K562 (cell line): ENCODE measurements around the gene BCAS3. TPM values are rescaled to one million over a fixed set of nuclear protein-coding genes. Genes with fewer than 3 reads are reported as not detected.

ENCODE experiments used
- ATAC-seq: fragments of 200-7000 bp; cut with Tn5 transposase; 3 replicates; pipeline ENCODE4 v1.9.1; 2020; ENCODE audit warnings: moderate library complexity
- BruUV-seq: library from RNA; stranded (reverse); fragments of 400-500 nt; replicated peaks from 2 replicates; lab custom pipeline; 2021; lab: Mats Ljungman, UMichigan
- CTCF ChIA-PET: fragments of 300-600 bp; formaldehyde crosslinking; extraction: SDS; loops from one replicate; lab custom pipeline; 2021; ENCODE audit warnings: low intra/inter-chr PET ratio; lab: Yijun Ruan, JAX
- POLR2A ChIA-PET: fragments of 300-600, 350-650 bp; sonication (Branson Sonifier 250); formaldehyde crosslinking; extraction: SDS; loops from one replicate; lab custom pipeline; 2021; ENCODE audit warnings: antibody characterized with exemption, inconsistent platforms; lab: Yijun Ruan, JAX
- DNase-seq, 4 experiments: peaks; one replicate each; pipeline versions ENCODE4 v3.0.0 to v3.0.0-alpha.2; 2011 to 2018; ENCODE audit warnings: low spot score in 3 of 4, mixed read lengths in 3 of 4; ENCODE audit errors: extremely low read depth in 1 of 4
- FAIRE-seq: peaks from 2 replicates; lab custom pipeline; 2011; peaks lifted over from hg19 to GRCh38; lab: Jason Lieb, UNC
- H2AFZ ChIP-seq: 2 replicates; pipeline ENCODE4 v1.6.0; 2011; ENCODE audit warnings: low read depth, low read length, control low read depth, inconsistent platforms
- H3K27ac ChIP-seq: fragments of 200-600 bp; 3 replicates; pipeline ENCODE4 v1.8.0; 2011; ENCODE audit warnings: low read depth, mild to moderate bottlenecking, control low read depth, inconsistent platforms, low read length, moderate library complexity, mixed read lengths; ENCODE audit errors: extremely low read depth
- H3K27me3 ChIP-seq, 2 experiments: fragments of 300-600 bp in 1 of 2; 2 replicates in 1 of 2; 3 replicates in 1 of 2; pipeline versions ENCODE4 v1.6.0 to v1.8.0; 2011; ENCODE audit warnings: inconsistent platforms in 2 of 2, low read length in 2 of 2, mild to moderate bottlenecking in 1 of 2, mixed read lengths in 1 of 2, moderate library complexity in 1 of 2; ENCODE audit not compliant: control insufficient read depth in 2 of 2, insufficient read depth in 2 of 2
- H3K36me3 ChIP-seq: fragments of 300-600 bp; 3 replicates; pipeline ENCODE4 v1.8.0; 2011; ENCODE audit warnings: mild to moderate bottlenecking, low read length, inconsistent platforms; ENCODE audit not compliant: control insufficient read depth, insufficient read depth
- H3K4me1 ChIP-seq, 2 experiments: fragments of 200-600 bp in 1 of 2; replicated peaks in 1 of 2; 2 replicates in 1 of 2; 3 replicates in 1 of 2; pipeline versions ENCODE4 v1.5.1 to v1.8.0; 2011; ENCODE audit warnings: inconsistent platforms in 2 of 2, low read length in 2 of 2, mild to moderate bottlenecking in 1 of 2, mixed read lengths in 1 of 2, moderate library complexity in 1 of 2; ENCODE audit not compliant: control insufficient read depth in 2 of 2, insufficient read depth in 2 of 2
- H3K4me2 ChIP-seq: 2 replicates; pipeline ENCODE4 v1.6.1; 2011; ENCODE audit warnings: low read length, control low read depth, inconsistent platforms, mixed read lengths; ENCODE audit not compliant: insufficient read depth
- H3K4me3 ChIP-seq: fragments of 200-600 bp; sonication (generic), shearing (Covaris generic); 2 replicates; pipeline ENCODE4 v1.5.1; 2016; ENCODE audit warnings: control low read depth, inconsistent platforms
- H3K79me2 ChIP-seq: fragments of 200-600 bp; 3 replicates; pipeline ENCODE4 v1.8.0; 2011; ENCODE audit warnings: low read length, inconsistent platforms; ENCODE audit not compliant: control insufficient read depth, insufficient read depth
- H3K9ac ChIP-seq, 2 experiments: 2 replicates each; pipeline versions ENCODE4 v1.6.0 to v1.6.1; 2011; ENCODE audit warnings: low read depth in 2 of 2, low read length in 2 of 2, control low read depth in 1 of 2, inconsistent platforms in 1 of 2, mild to moderate bottlenecking in 1 of 2, mixed read lengths in 1 of 2; ENCODE audit not compliant: insufficient read depth in 1 of 2
- H3K9me1 ChIP-seq: one replicate; pipeline ENCODE4 v1.6.0; 2011; ENCODE audit warnings: inconsistent platforms, mild to moderate bottlenecking, low read length, moderate library complexity; ENCODE audit not compliant: control insufficient read depth, insufficient read depth
- H3K9me3 ChIP-seq: replicated peaks from 2 replicates; pipeline ENCODE4 v1.5.1; 2011; ENCODE audit warnings: low read depth, low read length, inconsistent platforms; ENCODE audit not compliant: control insufficient read depth, insufficient read depth
- H4K20me1 ChIP-seq: replicated peaks from 2 replicates; pipeline ENCODE4 v1.6.1; 2011; ENCODE audit warnings: low read length, inconsistent platforms, mixed read lengths; ENCODE audit not compliant: control insufficient read depth, insufficient read depth
- ASH1L ChIP-seq: fragments of 450-650 bp; IDR thresholded peaks from 2 replicates; pipeline ENCODE4 v1.6.1; 2018; ENCODE audit warnings: borderline replicate concordance, mild to moderate bottlenecking, low read depth; ENCODE audit not compliant: partially characterized antibody
- WGBS: fragments of 100-300 bp; shearing (Covaris generic); methylation state at CpG from one replicate; pipeline ENCODE4 v1.1.6; 2016; ENCODE audit warnings: low coverage, mixed read lengths; ENCODE audit not compliant: insufficient coverage; ENCODE audit errors: missing lambda C conversion rate; 5-methylcytosine and 5-hydroxymethylcytosine counted together
- in situ Hi-C: fragments of 300-500 bp; cut with MboI; formaldehyde crosslinking; loops from 4 replicates; pipeline ENCODE4 v1.15.0; 2018; ENCODE audit warnings: inconsistent platforms, mixed read lengths
- intact Hi-C: fragments of 100-400 bp; cut with micrococcal nuclease; formaldehyde crosslinking; loops from 2 replicates; pipeline ENCODE4 v1.14.2; 2022
- polyA plus RNA-seq, 8 experiments: library from polyadenylated mRNA; depleted of rRNA in 4 of 8; stranded (reverse) in 5 of 8; unstranded in 3 of 8; fragments of >200 nt; fragmentation: Nextera tagmentation in 2 of 8; fragmentation: Illumina TruSeq in 1 of 8; extraction: Ambion mirVana in 2 of 8; extraction: Trizol in 1 of 8; gene quantifications; 2 replicates each; pipeline versions ENCODE4 v1.2.1 to v1.2.3, GENCODE V29; 2011 to 2014; ENCODE audit warnings: inconsistent platforms in 1 of 8, missing spikeins in 1 of 8
- total RNA-seq, 7 experiments: library from RNA; depleted of rRNA in 6 of 7; stranded (reverse); fragments of >200 nt in 6 of 7; fragmentation: Illumina TruSeq in 2 of 7; extraction: Trizol in 2 of 7; gene quantifications; 2 replicates each; pipeline versions ENCODE4 v1.2.1 to v1.2.3, GENCODE V29; 2011 to 2021; ENCODE audit warnings: low replicate concordance in 1 of 7
- TF ChIP-seq, protein P1 (sequence below), 3 experiments: fragments of 200-800 bp in 1 of 3; fragments of 250-450 bp in 1 of 3; fragments of 450-650 bp in 1 of 3; sonication (Bioruptor Pico) in 1 of 3; sonication (Bioruptor generic) in 1 of 3; formaldehyde crosslinking in 1 of 3; IDR thresholded peaks; 2 replicates each; pipeline versions ENCODE4 v1.6.1 to v1.8.0; 2016 to 2022; ENCODE audit warnings: mild to moderate bottlenecking in 2 of 3, missing genetic modification characterization in 2 of 3, missing compliant biosample characterization in 1 of 3, moderate library complexity in 1 of 3

Gene BCAS3
- total and polyA plus RNA-seq, 9 of the 15 experiments (the other 6 are each of a cell fraction or from before 2014, with no cell fraction given): 1.9 to 5.5 (median 3.5) TPM

DNA sequence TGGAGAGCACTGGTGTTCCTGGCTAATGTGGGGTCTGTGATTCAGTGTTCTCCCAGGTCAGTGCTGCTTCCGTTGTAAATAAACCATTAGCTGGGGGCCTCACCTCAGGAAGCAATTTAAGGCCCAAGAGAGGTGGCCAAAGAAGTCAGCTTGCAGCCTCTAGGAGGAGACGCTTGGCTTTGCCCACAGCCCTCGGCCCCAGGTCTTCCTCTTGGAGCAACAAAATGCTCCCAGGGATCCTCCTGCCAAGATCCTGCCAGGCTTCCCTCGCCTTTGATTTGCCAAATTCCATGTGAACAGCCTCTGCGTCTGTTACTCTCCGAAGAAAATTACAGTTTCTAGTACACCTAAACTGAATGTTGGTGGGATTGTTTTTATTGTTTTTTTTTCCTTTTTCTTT lies 659.6 kb downstream of the BCAS3 start:
- whole genome bisulfite sequencing: 2% methylated on average over 6 of the region's 6 CpGs
- no TSS peak for BruUV-seq
- Histone ChIP-seq H3K9me1 (no peaks in the 10 kb centered on the region), H3K79me2 (no peaks in the 10 kb centered on the region), H3K27ac (no peak overlapping the region), H4K20me1 (peaks cover 3% of the 10 kb centered on the region; the same call in 1 of the 2 replicates), H3K4me2 (no peak overlapping the region), H3K36me3 (no peaks in the 10 kb centered on the region), H3K9me3 (no peaks in the 10 kb centered on the region), H3K4me1 (no peaks in the 10 kb centered on the region), H3K9ac (no peak overlapping the region), H3K27me3 (peaks cover 26 to 56% of the 10 kb centered on the region in 2 experiments), H2AFZ (no peak overlapping the region), H3K4me3 (no peak overlapping the region)
- TF ChIP-seq ASH1L: no peak
- TF ChIP-seq, protein P1, sequence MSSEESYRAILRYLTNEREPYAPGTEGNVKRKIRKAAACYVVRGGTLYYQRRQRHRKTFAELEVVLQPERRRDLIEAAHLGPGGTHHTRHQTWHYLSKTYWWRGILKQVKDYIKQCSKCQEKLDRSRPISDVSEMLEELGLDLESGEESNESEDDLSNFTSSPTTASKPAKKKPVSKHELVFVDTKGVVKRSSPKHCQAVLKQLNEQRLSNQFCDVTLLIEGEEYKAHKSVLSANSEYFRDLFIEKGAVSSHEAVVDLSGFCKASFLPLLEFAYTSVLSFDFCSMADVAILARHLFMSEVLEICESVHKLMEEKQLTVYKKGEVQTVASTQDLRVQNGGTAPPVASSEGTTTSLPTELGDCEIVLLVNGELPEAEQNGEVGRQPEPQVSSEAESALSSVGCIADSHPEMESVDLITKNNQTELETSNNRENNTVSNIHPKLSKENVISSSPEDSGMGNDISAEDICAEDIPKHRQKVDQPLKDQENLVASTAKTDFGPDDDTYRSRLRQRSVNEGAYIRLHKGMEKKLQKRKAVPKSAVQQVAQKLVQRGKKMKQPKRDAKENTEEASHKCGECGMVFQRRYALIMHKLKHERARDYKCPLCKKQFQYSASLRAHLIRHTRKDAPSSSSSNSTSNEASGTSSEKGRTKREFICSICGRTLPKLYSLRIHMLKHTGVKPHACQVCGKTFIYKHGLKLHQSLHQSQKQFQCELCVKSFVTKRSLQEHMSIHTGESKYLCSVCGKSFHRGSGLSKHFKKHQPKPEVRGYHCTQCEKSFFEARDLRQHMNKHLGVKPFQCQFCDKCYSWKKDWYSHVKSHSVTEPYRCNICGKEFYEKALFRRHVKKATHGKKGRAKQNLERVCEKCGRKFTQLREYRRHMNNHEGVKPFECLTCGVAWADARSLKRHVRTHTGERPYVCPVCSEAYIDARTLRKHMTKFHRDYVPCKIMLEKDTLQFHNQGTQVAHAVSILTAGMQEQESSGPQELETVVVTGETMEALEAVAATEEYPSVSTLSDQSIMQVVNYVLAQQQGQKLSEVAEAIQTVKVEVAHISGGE (CRISPR knock-in tag; IDR thresholded peaks at IDR 0.05): peak in 1 of 3 experiments; percentile 85; a peak in 2 of 6 replicates
- CTCF ChIA-PET: no interaction called here
- in situ Hi-C loops (no loop called here), intact Hi-C loops (no loop called here)
- ATAC-seq: no peak
- DNase-seq: no peak
- FAIRE-seq: no peak
- POLR2A ChIA-PET: no interaction called here
